ENCODE measurements around the gene WWOX.

GRCh38 chr16:78474762-78475161, 375.3 kb downstream of the WWOX start:
- TF ChIP-seq EZH2 (IDR thresholded peaks at IDR 0.05; ENCODE audit: low read length) = no peak
- TF ChIP-seq CTCF (optimal IDR thresholded peaks at IDR 0.05 in 1 of 3, IDR thresholded peaks at IDR 0.05 in 1 of 3, conservative IDR thresholded peaks at IDR 0.05 in 1 of 3; ENCODE audit: extremely low read depth in 1 of 3, insufficient read depth in 2 of 3, low read length in 3 of 3) = no peak

Data from keratinocyte (primary cell).